Endothelial cell of umbilical vein (primary cell): Measurements from ENCODE around the gene UBASH3A. TPM values are rescaled to one million over a fixed set of nuclear protein-coding genes. Genes with fewer than 3 reads are reported as not detected.

Experiments
- BruUV-seq: library from RNA; stranded (reverse); fragments of 400-500 nt; replicated peaks from 2 replicates; lab custom pipeline; 2021; lab: Mats Ljungman, UMichigan
- CTCF ChIA-PET: fragments of 300-600, 350-600 bp; sonication (Branson Sonifier 250); formaldehyde crosslinking; loops from one replicate; lab custom pipeline; 2021; ENCODE audit warnings: antibody characterized with exemption, inconsistent platforms; lab: Charles Lee
- POLR2A ChIA-PET: fragments of 300-600, 350-600 bp; sonication (Branson Sonifier 250); formaldehyde crosslinking; loops from one replicate; lab custom pipeline; 2021; ENCODE audit warnings: antibody characterized with exemption, inconsistent platforms; lab: Charles Lee
- DNase-seq: peaks from one replicate; pipeline ENCODE4 v3.0.0-alpha.2; 2011; ENCODE audit warnings: low read depth, low spot score
- FAIRE-seq: peaks from 2 replicates; lab custom pipeline; 2011; peaks lifted over from hg19 to GRCh38; lab: Jason Lieb, UNC
- H2AFZ ChIP-seq: 2 replicates; pipeline ENCODE4 v1.6.0; 2012; ENCODE audit warnings: low read depth, low read length, control low read depth, inconsistent platforms
- H3K27ac ChIP-seq: 2 replicates; pipeline ENCODE4 v1.5.1; 2011; ENCODE audit warnings: low read depth, mild to moderate bottlenecking, control low read depth, low read length, moderate library complexity; ENCODE audit not compliant: insufficient read depth
- H3K27me3 ChIP-seq, 2 experiments: 2 replicates each; pipeline versions ENCODE4 v1.6.0 to v1.6.1; 2011; ENCODE audit warnings: low read length in 2 of 2, mixed read lengths in 1 of 2; ENCODE audit not compliant: control insufficient read depth in 2 of 2, insufficient read depth in 2 of 2
- H3K36me3 ChIP-seq, 2 experiments: 2 replicates in 1 of 2; 3 replicates in 1 of 2; pipeline ENCODE4 v1.5.1; 2011; ENCODE audit warnings: low read length in 2 of 2, mild to moderate bottlenecking in 1 of 2, moderate library complexity in 1 of 2; ENCODE audit not compliant: control insufficient read depth in 2 of 2, insufficient read depth in 2 of 2; ENCODE audit errors: extremely low read depth in 1 of 2
- H3K4me1 ChIP-seq: 3 replicates; pipeline ENCODE4 v1.5.1; 2011; ENCODE audit warnings: mild to moderate bottlenecking, low read length; ENCODE audit not compliant: control insufficient read depth, insufficient read depth; ENCODE audit errors: extremely low read depth
- H3K4me2 ChIP-seq: 2 replicates; pipeline ENCODE4 v1.6.1; 2011; ENCODE audit warnings: low read length, control low read depth, mixed read lengths; ENCODE audit not compliant: insufficient read depth
- H3K4me3 ChIP-seq, 3 experiments: fragments of 200-600 bp in 1 of 3; sonication (generic), shearing (Covaris generic) in 1 of 3; replicated peaks in 1 of 3; 2 replicates each; pipeline ENCODE4 v1.5.1; 2011 to 2016; ENCODE audit warnings: control low read depth in 3 of 3, low read length in 3 of 3, mild to moderate bottlenecking in 2 of 3, inconsistent platforms in 1 of 3, low read depth in 1 of 3, moderate library complexity in 1 of 3; ENCODE audit not compliant: insufficient read depth in 1 of 3
- H3K79me2 ChIP-seq: 2 replicates; pipeline ENCODE4 v1.6.0; 2012; ENCODE audit warnings: low read length, inconsistent platforms; ENCODE audit not compliant: control insufficient read depth, insufficient read depth
- H3K9ac ChIP-seq: replicated peaks from 2 replicates; pipeline ENCODE3; 2011; ENCODE audit warnings: low read length, control low read depth; ENCODE audit not compliant: insufficient read depth; ENCODE audit errors: extremely low read depth
- H3K9me1 ChIP-seq: replicated peaks from 3 replicates; pipeline ENCODE4 v1.6.0; 2011; ENCODE audit warnings: mild to moderate bottlenecking, low read length; ENCODE audit not compliant: control insufficient read depth, insufficient read depth; ENCODE audit errors: extremely low read depth
- H3K9me3 ChIP-seq: replicated peaks from 2 replicates; pipeline ENCODE4 v1.5.1; 2012; ENCODE audit warnings: low read length, inconsistent platforms; ENCODE audit not compliant: control insufficient read depth, insufficient read depth
- H4K20me1 ChIP-seq: replicated peaks from 2 replicates; pipeline ENCODE3; 2011; ENCODE audit warnings: mild to moderate bottlenecking, low read length; ENCODE audit not compliant: control insufficient read depth, insufficient read depth; ENCODE audit errors: extremely low read depth
- EZH2 ChIP-seq: IDR thresholded peaks from 2 replicates; pipeline ENCODE4 v1.6.1; 2012; ENCODE audit warnings: borderline replicate concordance, low read depth, mild to moderate bottlenecking, moderate library complexity, low read length, inconsistent platforms; ENCODE audit not compliant: severe bottlenecking
- FOS ChIP-seq: IDR thresholded peaks from 2 replicates; pipeline ENCODE4 v1.6.1; 2011; ENCODE audit warnings: mild to moderate bottlenecking, low read length, moderate library complexity, borderline replicate concordance; ENCODE audit not compliant: insufficient read depth
- GATA2 ChIP-seq: IDR thresholded peaks from 2 replicates; pipeline ENCODE4 v1.7.0; 2011; ENCODE audit warnings: low read depth, mild to moderate bottlenecking, moderate library complexity, mixed read lengths, low read length; ENCODE audit not compliant: insufficient read length, insufficient read depth
- JUN ChIP-seq: IDR thresholded peaks from 2 replicates; pipeline ENCODE4 v1.6.1; 2011; ENCODE audit warnings: borderline replicate concordance, low read depth; ENCODE audit not compliant: insufficient read length, insufficient read depth
- MYC ChIP-seq: IDR thresholded peaks from one replicate; pipeline ENCODE4 v1.6.1; 2011; ENCODE audit warnings: mild to moderate bottlenecking, low read depth, low read length
- POLR2A ChIP-seq: IDR thresholded peaks from 2 replicates; pipeline ENCODE4 v1.6.1; 2012; ENCODE audit warnings: low read depth, mild to moderate bottlenecking, control low read depth, low read length
- POLR2AphosphoS5 ChIP-seq: IDR thresholded peaks from 2 replicates; pipeline ENCODE4 v1.6.1; 2012; ENCODE audit warnings: low read depth, mild to moderate bottlenecking, control low read depth, low read length, moderate library complexity; ENCODE audit not compliant: insufficient read depth
- dilution Hi-C: fragments of 300-500 bp; cut with MboI; formaldehyde crosslinking; loops from one replicate; pipeline ENCODE4 v1.15.0; 2019; ENCODE audit warnings: low sequenced_read_pairs; ENCODE audit not compliant: extremely low pct_ligation_motif_present
- intact Hi-C: fragments of 100-400 bp; cut with micrococcal nuclease; formaldehyde crosslinking; loops from one replicate; pipeline ENCODE4 v1.10.0; 2022
- polyA plus RNA-seq, 4 experiments: library from polyadenylated mRNA; depleted of rRNA in 3 of 4; stranded (reverse) in 3 of 4; unstranded in 1 of 4; fragments of >200 nt; gene quantifications; 2 replicates each; pipeline versions ENCODE4 v1.2.1 to v1.2.3, GENCODE V29; 2011 to 2012; ENCODE audit warnings: missing spikeins in 1 of 4
- total RNA-seq: library from RNA; stranded (reverse); gene quantifications from 2 replicates; pipeline ENCODE4 v1.2.3, GENCODE V29; 2021
- TF ChIP-seq, protein P1 (sequence below): IDR thresholded peaks from 2 replicates; pipeline ENCODE4 v1.6.1; 2011; ENCODE audit not compliant: insufficient read depth, insufficient read length
- TF ChIP-seq, protein P2 (sequence below), 2 donors: IDR thresholded peaks; 1 replicate in 1 of 2; 2 replicates in 1 of 2; pipeline ENCODE4 v1.5.1; 2011; ENCODE audit warnings: low read length in 2 of 2, mild to moderate bottlenecking in 2 of 2, moderate library complexity in 2 of 2, control low read depth in 1 of 2, inconsistent platforms in 1 of 2, low read depth in 1 of 2; ENCODE audit not compliant: insufficient read depth in 1 of 2; ENCODE audit errors: extremely low read depth in 1 of 2

UBASH3A gene
- total and polyA plus RNA-seq, 2 donors (not counting 3 experiments of a cell fraction or from before 2014, with no cell fraction given), result not detected

DNA sequence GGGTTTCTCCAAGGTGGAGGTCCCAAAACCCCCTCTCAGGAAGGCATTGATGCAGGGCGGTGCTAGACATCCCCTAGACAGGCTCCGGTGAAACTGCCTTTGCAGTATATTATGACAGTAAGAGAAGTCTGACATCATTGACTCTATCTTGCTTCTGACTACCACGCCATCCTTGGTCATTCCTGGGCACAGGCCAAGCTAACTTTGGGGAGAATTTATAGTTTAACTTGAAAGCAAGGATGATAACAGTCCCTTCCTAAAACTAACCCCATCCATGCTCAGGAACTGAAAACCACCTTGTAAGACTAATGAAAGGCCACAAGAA lies 62.1 kb downstream of the UBASH3A start:
- H3K9ac ChIP-seq, result no peak overlapping the region
- no peaks in the 10 kb centered on the region for H3K4me1 ChIP-seq
- H3K36me3 ChIP-seq, result no peaks in the 10 kb centered on the region
- CTCF ChIA-PET, result no interaction called here
- H3K79me2 ChIP-seq, result no peaks in the 10 kb centered on the region
- no TSS peak for BruUV-seq
- no peak overlapping the region for H3K27ac ChIP-seq
- no peak for FAIRE-seq
- TF ChIP-seq FOS, result no peak
- no peak overlapping the region for H3K4me3 ChIP-seq
- H3K27me3 ChIP-seq, result peaks cover 2 to 4% of the 10 kb centered on the region in 2 experiments
- H3K9me3 ChIP-seq, result no peaks in the 10 kb centered on the region
- intact Hi-C loops (no loop called here), dilution Hi-C loops (no loop called here)
- H4K20me1 ChIP-seq, result no peaks in the 10 kb centered on the region
- no peaks in the 10 kb centered on the region for H3K9me1 ChIP-seq
- H2AFZ ChIP-seq, result no peak overlapping the region
- POLR2A ChIA-PET, result no interaction called here
- H3K4me2 ChIP-seq, result no peak overlapping the region
- DNase-seq, result no peak

DNA sequence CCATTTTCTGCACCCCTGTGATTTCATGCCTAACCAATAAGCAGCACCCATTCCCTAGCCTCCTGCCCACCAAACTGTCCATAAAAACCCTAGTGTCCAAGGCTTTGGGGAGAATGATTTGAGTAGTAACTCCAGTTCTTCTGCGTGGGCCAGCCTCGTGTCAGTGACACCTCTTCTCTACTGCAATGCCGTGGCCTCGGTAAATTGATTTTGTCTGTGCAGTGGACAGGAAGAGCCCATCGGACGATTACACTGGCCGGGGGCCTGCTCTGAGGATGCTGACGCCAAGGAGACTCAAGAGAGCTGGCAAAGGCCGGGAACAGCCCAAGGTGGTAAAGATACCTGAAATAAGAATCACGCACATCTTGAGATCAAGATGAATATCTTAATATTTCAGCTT lies 63.0 kb downstream of the UBASH3A start:
- H3K4me2 ChIP-seq, result no peak overlapping the region
- ChIA-PET POLR2A (no interaction called here), CTCF (interaction anchor here (0.9 kb wide), 1 partner anchor 13 kb away, joined by 3 read pairs; no protein-coding TSS in a partner anchor)
- DNase-seq (no peak), FAIRE-seq (no peak)
- H3K27me3 ChIP-seq, result peaks cover 2 to 4% of the 10 kb centered on the region in 2 experiments
- no peaks in the 10 kb centered on the region for H3K36me3 ChIP-seq
- no peak for TF ChIP-seq POLR2AphosphoS5
- TF ChIP-seq JUN, result no peak
- TF ChIP-seq, protein P1, sequence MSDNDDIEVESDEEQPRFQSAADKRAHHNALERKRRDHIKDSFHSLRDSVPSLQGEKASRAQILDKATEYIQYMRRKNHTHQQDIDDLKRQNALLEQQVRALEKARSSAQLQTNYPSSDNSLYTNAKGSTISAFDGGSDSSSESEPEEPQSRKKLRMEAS, result no peak
- TF ChIP-seq, protein P2, sequence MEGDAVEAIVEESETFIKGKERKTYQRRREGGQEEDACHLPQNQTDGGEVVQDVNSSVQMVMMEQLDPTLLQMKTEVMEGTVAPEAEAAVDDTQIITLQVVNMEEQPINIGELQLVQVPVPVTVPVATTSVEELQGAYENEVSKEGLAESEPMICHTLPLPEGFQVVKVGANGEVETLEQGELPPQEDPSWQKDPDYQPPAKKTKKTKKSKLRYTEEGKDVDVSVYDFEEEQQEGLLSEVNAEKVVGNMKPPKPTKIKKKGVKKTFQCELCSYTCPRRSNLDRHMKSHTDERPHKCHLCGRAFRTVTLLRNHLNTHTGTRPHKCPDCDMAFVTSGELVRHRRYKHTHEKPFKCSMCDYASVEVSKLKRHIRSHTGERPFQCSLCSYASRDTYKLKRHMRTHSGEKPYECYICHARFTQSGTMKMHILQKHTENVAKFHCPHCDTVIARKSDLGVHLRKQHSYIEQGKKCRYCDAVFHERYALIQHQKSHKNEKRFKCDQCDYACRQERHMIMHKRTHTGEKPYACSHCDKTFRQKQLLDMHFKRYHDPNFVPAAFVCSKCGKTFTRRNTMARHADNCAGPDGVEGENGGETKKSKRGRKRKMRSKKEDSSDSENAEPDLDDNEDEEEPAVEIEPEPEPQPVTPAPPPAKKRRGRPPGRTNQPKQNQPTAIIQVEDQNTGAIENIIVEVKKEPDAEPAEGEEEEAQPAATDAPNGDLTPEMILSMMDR (IDR thresholded peaks at IDR 0.05; ENCODE audit: extremely low read depth in 1 of 2, insufficient read depth in 1 of 2, low read depth in 1 of 2, low read length in 2 of 2), result no peak
- no peak for TF ChIP-seq GATA2
- no peak for TF ChIP-seq FOS
- no peak for TF ChIP-seq POLR2A
- no peak for TF ChIP-seq MYC
- TF ChIP-seq EZH2, result no peak
- H3K4me3 ChIP-seq, result no peak overlapping the region
- no TSS peak for BruUV-seq
- H3K27ac ChIP-seq, result no peak overlapping the region
- H3K9me3 ChIP-seq, result no peaks in the 10 kb centered on the region
- no peaks in the 10 kb centered on the region for H4K20me1 ChIP-seq
- no peaks in the 10 kb centered on the region for H3K9me1 ChIP-seq
- H2AFZ ChIP-seq, result no peak overlapping the region
- no peaks in the 10 kb centered on the region for H3K79me2 ChIP-seq
- intact Hi-C loops, result no loop called here
- H3K4me1 ChIP-seq, result no peaks in the 10 kb centered on the region
- dilution Hi-C loops, result no loop called here
- H3K9ac ChIP-seq, result no peak overlapping the region
